HG02571 (cell line): Measurements from ENCODE around the gene ANKRD1.
"Not testable (repeated sequence)": the region's sequence is repeated elsewhere in the genome, so short reads cannot be mapped to it uniquely, and the experiment has no call there.

ENCODE experiments used
- ATAC-seq: cut with Tn5 transposase; IDR thresholded peaks from one replicate; pipeline ENCODE4 v1.9.1; 2021; ENCODE audit warnings: mild to moderate bottlenecking, moderate library complexity; ENCODE audit not compliant: unreplicated experiment

The ANKRD1 gene

GRCh38 chr10:90913774-90914420 is 7.0 kb downstream of the ANKRD1 start:
- ATAC-seq = no peak

GRCh38 chr10:90912854-90913479 is 7.9 kb downstream of the ANKRD1 start:
- ATAC-seq = no peak

- ATAC-seq = no peak
Observed at GRCh38 chr10:90912174-90912573, 8.7 kb downstream of the ANKRD1 start.

- peak; percentile 80 for ATAC-seq
Observed at GRCh38 chr10:90911133-90912051, 9.5 kb downstream of the ANKRD1 start.

GRCh38 chr10:90906596-90906995 is 14.3 kb downstream of the ANKRD1 start:
- no peak for ATAC-seq

- no peak for ATAC-seq
Observed at GRCh38 chr10:90905925-90906324, 15.0 kb downstream of the ANKRD1 start.

GRCh38 chr10:90896916-90897315 is 24.0 kb downstream of the ANKRD1 start:
- ATAC-seq = not testable (repeated sequence)

- no peak for ATAC-seq
Observed at GRCh38 chr10:90893190-90893589, 27.7 kb downstream of the ANKRD1 start.

GRCh38 chr10:90890347-90890746 is 30.5 kb downstream of the ANKRD1 start:
- no peak for ATAC-seq

GRCh38 chr10:90889636-90890035 is 31.3 kb downstream of the ANKRD1 start:
- no peak for ATAC-seq

GRCh38 chr10:90888387-90888786 is 32.5 kb downstream of the ANKRD1 start:
- no peak for ATAC-seq

GRCh38 chr10:90887555-90887954 is 33.3 kb downstream of the ANKRD1 start:
- ATAC-seq = no peak

- ATAC-seq = no peak
Observed at GRCh38 chr10:90885176-90885575, 35.7 kb downstream of the ANKRD1 start.

- no peak for ATAC-seq
Observed at GRCh38 chr10:90884431-90884830, 36.5 kb downstream of the ANKRD1 start.

- ATAC-seq = not testable (repeated sequence)
Observed at GRCh38 chr10:90880059-90880719, 40.7 kb downstream of the ANKRD1 start.

- ATAC-seq = no peak
Observed at GRCh38 chr10:90879062-90879461, 41.8 kb downstream of the ANKRD1 start.

- no peak for ATAC-seq
Observed at GRCh38 chr10:90872648-90873020, 48.3 kb downstream of the ANKRD1 start.

- peak; percentile 98 for ATAC-seq
Observed at GRCh38 chr10:90871766-90872647, 48.9 kb downstream of the ANKRD1 start, which contains the start of gene RPP30. Gene RPP30 (plus strand): TSS chr10:90871974. CDS start chr10:90871987, 13 bp downstream.

GRCh38 chr10:90871279-90871765 is 49.6 kb downstream of the ANKRD1 start:
- ATAC-seq = peak; percentile 64

GRCh38 chr10:90866050-90866598 is 54.8 kb downstream of the ANKRD1 start:
- ATAC-seq = no peak
